HG03469 (cell line): ENCODE data around the gene RBM4.

Experiments used
- ATAC-seq: cut with Tn5 transposase; IDR thresholded peaks from one replicate; pipeline ENCODE4 v1.9.1; 2021; ENCODE audit warnings: mild to moderate bottlenecking, moderate library complexity, moderate number of reproducible peaks; ENCODE audit not compliant: unreplicated experiment

Gene RBM4

GRCh38 chr11:66687831-66688281 lies 49.4 kb downstream of the RBM4 start:
- ATAC-seq, result no peak

- no peak for ATAC-seq
Observed at GRCh38 chr11:66688561-66689534, 50.3 kb downstream of the RBM4 start.

- ATAC-seq, result no peak
Observed at GRCh38 chr11:66689661-66690590, 51.4 kb downstream of the RBM4 start.

- ATAC-seq, result no peak
Observed at GRCh38 chr11:66691311-66691980, 52.9 kb downstream of the RBM4 start.

GRCh38 chr11:66692446-66692845 lies 53.9 kb downstream of the RBM4 start:
- no peak for ATAC-seq

GRCh38 chr11:66692871-66693331 lies 54.4 kb downstream of the RBM4 start:
- no peak for ATAC-seq

DNA sequence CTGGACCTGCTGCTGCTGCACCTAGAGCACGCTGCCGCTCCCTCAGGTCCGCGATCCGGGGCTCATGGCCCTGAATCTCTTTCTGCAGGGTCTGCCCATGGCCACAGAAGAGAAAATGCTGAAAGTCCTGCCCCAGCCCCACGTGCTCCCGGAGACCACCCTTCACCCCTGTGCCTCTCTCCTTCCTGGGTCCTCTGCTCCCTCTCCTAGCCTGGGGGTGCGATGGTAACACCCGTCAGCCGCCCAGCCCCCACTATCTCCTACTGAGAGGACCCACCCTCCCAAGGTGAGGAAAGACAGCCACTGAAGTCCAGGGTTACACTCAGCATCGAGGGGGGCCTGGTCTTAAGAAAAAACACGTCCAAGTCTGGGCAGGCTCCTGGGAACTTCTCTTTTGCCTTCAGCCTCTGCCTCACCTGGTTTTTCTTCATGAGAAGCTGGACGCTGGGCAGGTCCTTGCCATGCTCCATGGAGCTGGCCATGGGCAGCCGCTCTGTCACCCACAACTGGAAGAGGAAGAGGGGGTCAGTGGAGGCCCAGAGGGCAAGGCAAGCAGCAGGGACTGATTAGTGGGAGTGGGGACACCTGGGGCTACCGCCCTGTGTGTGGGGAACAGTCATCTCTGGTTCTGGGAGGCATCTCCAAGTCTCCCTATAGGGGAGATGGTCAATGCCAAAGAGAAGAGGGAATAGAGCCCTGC lies 55.0 kb downstream of the RBM4 start:
- ATAC-seq, result no peak

DNA sequence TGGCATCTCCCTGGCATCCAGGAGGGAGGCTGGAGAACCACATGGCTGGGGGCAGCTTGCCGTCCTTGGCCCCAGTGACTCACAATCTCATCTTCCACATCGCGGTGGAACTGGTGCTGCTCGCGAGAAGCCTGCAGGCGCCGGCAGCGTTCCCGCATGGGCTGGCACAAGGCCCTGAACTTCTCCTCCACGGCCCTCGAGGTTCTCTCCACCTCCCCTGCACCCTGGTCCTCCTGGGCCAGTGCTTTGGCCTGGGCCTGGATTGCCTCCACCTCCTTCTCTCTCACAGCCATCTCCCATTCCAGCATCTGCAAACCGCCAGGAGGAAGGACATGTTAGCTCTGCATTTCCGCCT lies 55.5 kb downstream of the RBM4 start:
- ATAC-seq, result no peak

- no peak for ATAC-seq
Observed at GRCh38 chr11:66694732-66695207, 56.3 kb downstream of the RBM4 start.
